Vagina (tissue), 2 donors: Measurements from ENCODE around the gene AURKAIP1.

ENCODE experiments used
- CTCF ChIP-seq, 3 experiments: fragments of 450-650 bp in 2 of 3; fragments of 200-600 bp in 1 of 3; sonication (generic) in 1 of 3; IDR thresholded peaks; one replicate each; pipeline ENCODE4 v1.5.1; 2017 to 2019; ENCODE audit warnings: antibody characterized with exemption in 3 of 3, mild to moderate bottlenecking in 2 of 3, moderate library complexity in 2 of 3
- POLR2A ChIP-seq, 2 donors: fragments of 450-650 bp; IDR thresholded peaks; one replicate each; pipeline ENCODE4 v1.6.1; 2017; ENCODE audit warnings: antibody characterized with exemption in 2 of 2, mild to moderate bottlenecking in 2 of 2, moderate library complexity in 2 of 2

GRCh38 chr1:1335792-1336248, 39.2 kb downstream of the AURKAIP1 start:
- TF ChIP-seq CTCF (IDR thresholded peaks at IDR 0.05), result no peak
- no peak for TF ChIP-seq POLR2A (IDR thresholded peaks at IDR 0.05)
